Erythroblast (primary cell): ENCODE measurements around the gene PTPN23.

Experiments used
- GATA1 ChIP-seq: IDR thresholded peaks from 2 replicates; pipeline ENCODE4 v1.6.1; 2011; ENCODE audit warnings: low read depth, mild to moderate bottlenecking, control low read depth, low read length, moderate library complexity
- POLR2A ChIP-seq: IDR thresholded peaks from 2 replicates; pipeline ENCODE4 v1.6.1; 2011; ENCODE audit warnings: mild to moderate bottlenecking, low read length

GRCh38 chr3:47429476-47430270, 48.9 kb downstream of the PTPN23 start:
- TF ChIP-seq POLR2A (no peak), GATA1 (no peak)
